Transverse colon (tissue), 4 donors: Measurements from ENCODE around the gene HMCN1.

Experiments used
- EP300 ChIP-seq: sonication (generic); formaldehyde crosslinking; IDR thresholded peaks from one replicate; pipeline ENCODE4 v1.6.1; 2017; ENCODE audit warnings: antibody characterized with exemption, low read depth
- POLR2A ChIP-seq: fragments of 450-650 bp; IDR thresholded peaks from one replicate; pipeline ENCODE4 v1.6.1; 2016; ENCODE audit warnings: antibody characterized with exemption, mild to moderate bottlenecking, moderate library complexity
- POLR2AphosphoS5 ChIP-seq, 3 donors: sonication (generic); formaldehyde crosslinking; IDR thresholded peaks; one replicate each; pipeline ENCODE4 v1.6.1; 2016; ENCODE audit warnings: antibody characterized with exemption in 3 of 3
- TF ChIP-seq, protein P1 (sequence below), 5 experiments: fragments of 200-600 bp in 3 of 5; fragments of 450-650 bp in 2 of 5; sonication (generic) in 3 of 5; IDR thresholded peaks; 1 replicate in 2 of 5; 2 replicates in 3 of 5; pipeline ENCODE4 v1.5.1; 2016 to 2017; ENCODE audit warnings: antibody characterized with exemption in 5 of 5, inconsistent platforms in 3 of 5, mild to moderate bottlenecking in 2 of 5, moderate library complexity in 1 of 5

DNA sequence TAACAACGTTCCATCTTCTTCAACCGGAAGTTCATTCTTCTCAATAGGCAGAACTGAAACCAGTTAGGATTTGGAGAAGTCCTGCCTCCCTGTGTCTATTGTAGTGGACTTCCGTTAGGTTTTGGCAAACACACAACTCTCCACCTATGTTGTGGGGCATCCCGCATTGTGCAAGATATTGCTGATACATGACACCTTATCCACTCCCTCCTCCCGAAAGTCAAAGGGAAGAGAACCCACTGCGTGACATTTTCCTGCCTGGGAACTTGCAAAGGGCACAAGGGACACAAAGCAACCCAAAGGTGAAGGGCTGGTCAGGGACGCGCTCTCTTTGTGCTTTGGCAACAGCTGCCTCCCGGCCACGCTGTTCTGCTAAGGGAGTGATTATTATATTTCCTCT, 476.1 kb downstream of the HMCN1 start:
- TF ChIP-seq, protein P1, sequence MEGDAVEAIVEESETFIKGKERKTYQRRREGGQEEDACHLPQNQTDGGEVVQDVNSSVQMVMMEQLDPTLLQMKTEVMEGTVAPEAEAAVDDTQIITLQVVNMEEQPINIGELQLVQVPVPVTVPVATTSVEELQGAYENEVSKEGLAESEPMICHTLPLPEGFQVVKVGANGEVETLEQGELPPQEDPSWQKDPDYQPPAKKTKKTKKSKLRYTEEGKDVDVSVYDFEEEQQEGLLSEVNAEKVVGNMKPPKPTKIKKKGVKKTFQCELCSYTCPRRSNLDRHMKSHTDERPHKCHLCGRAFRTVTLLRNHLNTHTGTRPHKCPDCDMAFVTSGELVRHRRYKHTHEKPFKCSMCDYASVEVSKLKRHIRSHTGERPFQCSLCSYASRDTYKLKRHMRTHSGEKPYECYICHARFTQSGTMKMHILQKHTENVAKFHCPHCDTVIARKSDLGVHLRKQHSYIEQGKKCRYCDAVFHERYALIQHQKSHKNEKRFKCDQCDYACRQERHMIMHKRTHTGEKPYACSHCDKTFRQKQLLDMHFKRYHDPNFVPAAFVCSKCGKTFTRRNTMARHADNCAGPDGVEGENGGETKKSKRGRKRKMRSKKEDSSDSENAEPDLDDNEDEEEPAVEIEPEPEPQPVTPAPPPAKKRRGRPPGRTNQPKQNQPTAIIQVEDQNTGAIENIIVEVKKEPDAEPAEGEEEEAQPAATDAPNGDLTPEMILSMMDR (IDR thresholded peaks at IDR 0.05), result no peak
- no peak for TF ChIP-seq POLR2A
- TF ChIP-seq POLR2AphosphoS5 (IDR thresholded peaks at IDR 0.05), result no peak
- TF ChIP-seq EP300, result no peak
